ENCODE results near the gene HOXD3. TPM values are rescaled to one million over a fixed set of nuclear protein-coding genes. Genes with fewer than 3 reads are reported as not detected.

HOXD3 gene
- total RNA-seq, 2 experiments from 2014 or later, result not detected

DNA sequence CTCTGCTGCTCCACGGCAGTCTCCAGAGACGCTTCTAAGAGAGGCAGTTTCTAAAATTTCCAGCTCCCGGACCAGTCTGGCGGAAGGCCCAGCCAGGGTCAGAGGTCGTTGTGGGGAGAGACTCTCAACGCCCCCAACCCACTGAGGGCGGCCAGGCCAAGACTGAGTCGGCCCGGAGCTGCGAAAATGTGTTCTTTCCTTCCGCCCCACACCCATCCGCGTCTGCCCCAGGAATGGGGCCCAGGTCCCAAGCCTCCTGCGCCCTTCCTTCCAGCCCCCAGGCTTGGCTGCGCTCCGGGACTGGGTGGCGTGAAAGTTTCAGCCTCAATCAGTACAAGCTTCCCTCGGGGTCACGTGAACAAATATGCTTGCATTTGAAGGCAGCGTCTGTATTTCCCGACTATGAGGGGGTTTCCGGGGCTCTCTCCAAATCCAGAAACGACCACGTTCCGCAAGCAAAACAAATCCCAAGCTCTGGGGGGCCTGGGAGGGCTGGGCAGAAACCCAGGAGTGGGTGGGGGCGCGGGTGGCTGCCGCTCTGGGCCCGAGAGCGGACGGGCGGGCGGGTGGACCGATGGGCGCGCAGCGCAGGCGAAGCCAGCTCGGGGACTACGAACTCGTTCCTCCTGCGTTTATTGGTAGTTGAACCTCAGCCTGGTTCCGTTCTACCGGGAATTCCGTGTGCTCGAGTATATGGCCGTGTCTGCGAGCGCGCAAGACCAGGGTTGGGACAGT is 3.3 kb downstream of the HOXD3 start:
- Mint-ChIP-seq H3K27me3 (peaks cover 93% of the 10 kb centered on the region), H3K4me1 (ENCODE audit: low read depth) (peaks cover 32% of the 10 kb centered on the region), H3K4me3 (no peak overlapping the region), H3K36me3 (ENCODE audit: low read depth) (peaks cover 5% of the 10 kb centered on the region), H3K27ac (no peak overlapping the region), H3K9me3 (no peaks in the 10 kb centered on the region)
- Histone ChIP-seq H3K4me3 (ENCODE audit: low read length) (no peak overlapping the region), H3K9me3 (ENCODE audit: control insufficient read depth in 1 of 2, insufficient read depth in 1 of 2, low read length in 2 of 2) (peaks cover 0 to 79% of the 10 kb centered on the region in 2 experiments), H3K27me3 (ENCODE audit: control insufficient read depth in 1 of 2, insufficient read depth in 2 of 2, low read length in 2 of 2) (peaks cover 81 to 99% of the 10 kb centered on the region in 2 experiments), H3K27ac (ENCODE audit: low read depth in 1 of 2, low read length in 2 of 2) (no peak overlapping the region), H3K36me3 (ENCODE audit: insufficient read depth, low read length) (no peaks in the 10 kb centered on the region), H3K4me1 (ENCODE audit: insufficient read depth, low read length) (peaks cover 33% of the 10 kb centered on the region)
- ATAC-seq (ENCODE audit: poor library complexity), result no peak
- ChIA-PET POLR2A (no interaction called here), CTCF (no interaction called here)
- intact Hi-C loops (cut with DNase I, micrococcal nuclease), result no loop called here
- TF ChIP-seq, protein P1, sequence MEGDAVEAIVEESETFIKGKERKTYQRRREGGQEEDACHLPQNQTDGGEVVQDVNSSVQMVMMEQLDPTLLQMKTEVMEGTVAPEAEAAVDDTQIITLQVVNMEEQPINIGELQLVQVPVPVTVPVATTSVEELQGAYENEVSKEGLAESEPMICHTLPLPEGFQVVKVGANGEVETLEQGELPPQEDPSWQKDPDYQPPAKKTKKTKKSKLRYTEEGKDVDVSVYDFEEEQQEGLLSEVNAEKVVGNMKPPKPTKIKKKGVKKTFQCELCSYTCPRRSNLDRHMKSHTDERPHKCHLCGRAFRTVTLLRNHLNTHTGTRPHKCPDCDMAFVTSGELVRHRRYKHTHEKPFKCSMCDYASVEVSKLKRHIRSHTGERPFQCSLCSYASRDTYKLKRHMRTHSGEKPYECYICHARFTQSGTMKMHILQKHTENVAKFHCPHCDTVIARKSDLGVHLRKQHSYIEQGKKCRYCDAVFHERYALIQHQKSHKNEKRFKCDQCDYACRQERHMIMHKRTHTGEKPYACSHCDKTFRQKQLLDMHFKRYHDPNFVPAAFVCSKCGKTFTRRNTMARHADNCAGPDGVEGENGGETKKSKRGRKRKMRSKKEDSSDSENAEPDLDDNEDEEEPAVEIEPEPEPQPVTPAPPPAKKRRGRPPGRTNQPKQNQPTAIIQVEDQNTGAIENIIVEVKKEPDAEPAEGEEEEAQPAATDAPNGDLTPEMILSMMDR (IDR thresholded peaks at IDR 0.05), result no peak
- DNase-seq, result no peak

DNA sequence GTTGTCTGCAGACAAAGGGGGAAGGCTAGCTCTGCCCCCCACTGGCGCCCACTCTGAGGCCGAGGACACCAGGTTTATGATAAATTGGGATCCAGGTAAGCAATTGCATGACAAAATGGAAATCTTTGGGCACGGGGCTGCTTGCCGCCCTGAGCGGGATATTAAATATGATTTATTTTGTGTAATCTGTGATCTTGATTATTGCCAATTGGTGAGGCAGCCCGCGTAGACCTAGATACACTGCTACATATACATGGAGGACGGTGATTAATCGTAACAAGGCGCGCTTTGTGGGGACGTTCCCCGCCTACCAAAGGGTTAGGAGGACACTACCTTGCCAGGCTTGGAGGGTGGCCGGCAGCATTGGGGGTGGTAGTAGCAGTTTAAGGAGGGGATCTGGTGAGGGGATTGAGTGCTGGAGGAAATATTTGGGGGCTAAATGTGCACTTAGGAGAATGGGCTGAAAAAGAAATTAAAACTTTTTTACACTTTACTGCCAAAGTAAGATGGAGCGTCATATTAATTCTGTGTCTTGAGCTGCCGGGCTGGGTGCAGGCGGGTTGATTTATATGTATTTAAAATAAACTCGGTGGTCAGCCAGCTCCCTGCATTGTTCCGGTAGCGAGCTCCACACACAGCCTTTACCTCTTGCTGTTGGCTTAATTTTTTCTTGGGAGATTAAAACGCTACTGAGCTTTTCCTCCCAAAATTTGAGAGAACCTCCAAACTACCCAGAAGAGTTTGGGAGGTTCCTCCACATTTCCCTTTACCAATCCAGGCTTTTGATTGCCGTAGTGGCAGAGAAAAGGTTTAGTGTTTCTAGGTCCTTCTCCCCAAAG is 4.1 kb downstream of the HOXD3 start:
- peaks cover 0 to 78% of the 10 kb centered on the region in 2 experiments for H3K9me3 ChIP-seq (ENCODE audit: control insufficient read depth in 1 of 2, insufficient read depth in 1 of 2, low read length in 2 of 2)
- ATAC-seq (ENCODE audit: poor library complexity), result no peak
- H3K27ac ChIP-seq (ENCODE audit: low read depth in 1 of 2, low read length in 2 of 2), result no peak overlapping the region
- intact Hi-C loops (cut with DNase I, micrococcal nuclease), result no loop called here
- Mint-ChIP-seq H3K36me3 (ENCODE audit: low read depth) (peaks cover 5% of the 10 kb centered on the region), H3K4me3 (no peak overlapping the region), H3K9me3 (no peaks in the 10 kb centered on the region), H3K4me1 (ENCODE audit: low read depth) (peaks cover 32% of the 10 kb centered on the region), H3K27me3 (peaks cover 93% of the 10 kb centered on the region), H3K27ac (no peak overlapping the region)
- peaks cover 35% of the 10 kb centered on the region for H3K4me1 ChIP-seq (ENCODE audit: insufficient read depth, low read length)
- peaks cover 86 to 99% of the 10 kb centered on the region in 2 experiments for H3K27me3 ChIP-seq (ENCODE audit: control insufficient read depth in 1 of 2, insufficient read depth in 2 of 2, low read length in 2 of 2)
- ChIA-PET POLR2A (no interaction called here), CTCF (no interaction called here)
- TF ChIP-seq, protein P1 (IDR thresholded peaks at IDR 0.05), result no peak
- H3K36me3 ChIP-seq (ENCODE audit: insufficient read depth, low read length), result no peaks in the 10 kb centered on the region
- DNase-seq, result no peak
- H3K4me3 ChIP-seq (ENCODE audit: low read length), result no peak overlapping the region

DNA sequence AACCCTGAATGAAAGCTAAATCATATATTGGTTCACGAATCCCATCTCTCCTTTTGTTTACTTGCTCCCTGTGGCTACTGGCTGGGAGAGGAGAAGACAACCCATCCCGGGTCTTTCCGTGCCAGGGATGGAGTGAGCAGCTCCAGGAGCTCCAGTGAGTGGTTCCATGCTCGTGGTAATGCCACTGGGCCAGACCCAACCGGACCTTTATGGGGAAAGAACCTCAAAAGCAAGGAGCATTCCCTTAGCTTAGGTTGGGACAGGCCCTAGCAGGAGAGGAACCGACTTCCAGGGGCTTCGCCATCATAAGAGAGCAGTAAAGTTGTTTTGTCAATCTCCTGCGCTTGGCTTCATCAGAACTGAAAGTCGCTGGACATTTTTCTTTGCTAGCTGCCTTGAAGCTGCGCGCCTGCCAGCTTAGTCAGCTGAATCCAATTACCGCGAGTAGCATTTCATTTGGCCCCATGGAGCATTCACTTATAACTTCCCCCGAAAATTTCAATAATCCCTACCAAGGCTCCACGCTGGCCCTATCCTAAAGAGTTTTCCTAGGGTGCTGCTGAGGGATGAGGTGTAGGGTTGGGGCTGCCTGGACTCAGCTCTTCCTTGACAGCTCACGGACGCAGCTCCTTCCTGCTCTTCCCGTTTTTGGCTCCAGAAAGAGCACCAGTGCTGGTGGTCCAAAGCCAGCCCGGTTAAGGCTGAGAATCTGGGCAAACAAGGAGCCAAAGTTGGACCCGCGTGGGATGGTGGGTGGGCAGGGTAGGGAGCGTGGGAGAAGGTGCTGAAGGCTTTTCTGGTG is 4.9 kb downstream of the HOXD3 start:
- Mint-ChIP-seq H3K27ac (no peak overlapping the region), H3K4me3 (no peak overlapping the region), H3K9me3 (no peaks in the 10 kb centered on the region), H3K27me3 (peaks cover 95% of the 10 kb centered on the region), H3K4me1 (ENCODE audit: low read depth) (peaks cover 28% of the 10 kb centered on the region), H3K36me3 (ENCODE audit: low read depth) (peaks cover 5% of the 10 kb centered on the region)
- DNase-seq, result no peak
- no peak overlapping the region for H3K4me3 ChIP-seq (ENCODE audit: low read length)
- H3K27me3 ChIP-seq (ENCODE audit: control insufficient read depth in 1 of 2, insufficient read depth in 2 of 2, low read length in 2 of 2), result peaks cover 85 to 99% of the 10 kb centered on the region in 2 experiments
- intact Hi-C loops (cut with DNase I, micrococcal nuclease), result no loop called here
- POLR2A ChIA-PET, result no interaction called here
- peaks cover 35% of the 10 kb centered on the region for H3K4me1 ChIP-seq (ENCODE audit: insufficient read depth, low read length)
- no peak overlapping the region for H3K27ac ChIP-seq (ENCODE audit: low read depth in 1 of 2, low read length in 2 of 2)
- CTCF ChIA-PET, result no interaction called here
- ATAC-seq (ENCODE audit: poor library complexity), result no peak
- TF ChIP-seq, protein P1 (IDR thresholded peaks at IDR 0.05), result no peak
- peaks cover 0 to 72% of the 10 kb centered on the region in 2 experiments for H3K9me3 ChIP-seq (ENCODE audit: control insufficient read depth in 1 of 2, insufficient read depth in 1 of 2, low read length in 2 of 2)
- no peaks in the 10 kb centered on the region for H3K36me3 ChIP-seq (ENCODE audit: insufficient read depth, low read length)

All from CD4-positive, alpha-beta T cell (primary cell).